NCI-H226 (cell line): Measurements from ENCODE around the gene E2F4.

Source experiments
- DNase-seq: peaks from one replicate; pipeline ENCODE4 v3.0.0-alpha.2; 2015

Gene E2F4

GRCh38 chr16:67176662-67177061 is 15.3 kb upstream of the E2F4 start:
- no peak for DNase-seq

GRCh38 chr16:67177743-67178699 is 13.9 kb upstream of the E2F4 start:
- DNase-seq: no peak

- no peak for DNase-seq
Observed at GRCh38 chr16:67179421-67180080, 12.4 kb upstream of the E2F4 start.

GRCh38 chr16:67180166-67180565 is 11.8 kb upstream of the E2F4 start:
- no peak for DNase-seq

- peak; percentile 82 for DNase-seq
Observed at GRCh38 chr16:67181346-67181745, 10.6 kb upstream of the E2F4 start.

- DNase-seq: no peak
Observed at GRCh38 chr16:67182288-67182687, 9.7 kb upstream of the E2F4 start.

GRCh38 chr16:67183284-67183626 is 8.7 kb upstream of the E2F4 start:
- no peak for DNase-seq

GRCh38 chr16:67183627-67184452 is 8.1 kb upstream of the E2F4 start, which contains the start of gene MATCAP1:
TSS of gene MATCAP1 (minus strand) at chr16:67183963. CDS start at chr16:67180610, 3,353 bp downstream.
- peak; percentile 91 for DNase-seq

- no peak for DNase-seq
Observed at GRCh38 chr16:67184453-67184994, 7.4 kb upstream of the E2F4 start.

- DNase-seq: peak; percentile 84
Observed at GRCh38 chr16:67184995-67185650, 6.8 kb upstream of the E2F4 start.

GRCh38 chr16:67185651-67186134 is 6.3 kb upstream of the E2F4 start:
- DNase-seq: no peak

- DNase-seq: peak; percentile 50
Observed at GRCh38 chr16:67186550-67186950, 5.4 kb upstream of the E2F4 start.

- DNase-seq: no peak
Observed at GRCh38 chr16:67187175-67187890, 4.6 kb upstream of the E2F4 start.

- DNase-seq: no peak
Observed at GRCh38 chr16:67188323-67188722, 3.6 kb upstream of the E2F4 start.

- DNase-seq: no peak
Observed at GRCh38 chr16:67188798-67189197, 3.2 kb upstream of the E2F4 start.

- no peak for DNase-seq
Observed at GRCh38 chr16:67190041-67190440, 1.9 kb upstream of the E2F4 start, which contains the start of gene EXOC3L1. TSS of gene EXOC3L1 (minus strand) at chr16:67190136. CDS start at chr16:67189676, 460 bp downstream.

- no peak for DNase-seq
Observed at GRCh38 chr16:67190448-67191399, 1.2 kb upstream of the E2F4 start.

- DNase-seq: no peak
Observed at GRCh38 chr16:67191411-67191994, 452 bp upstream of the E2F4 start.

GRCh38 chr16:67192781-67193361 is 916 bp downstream of the E2F4 start:
- no peak for DNase-seq
